AG09319 (cell line): ENCODE data around the gene SLC35F6.

Source experiments
- DNase-seq: peaks from one replicate; pipeline ENCODE4 v3.0.0-alpha.2; 2010; ENCODE audit warnings: low read depth; ENCODE audit errors: extremely low read depth
- TF ChIP-seq, protein P1 (sequence below): IDR thresholded peaks from 2 replicates; pipeline ENCODE4 v1.5.1; 2011; ENCODE audit warnings: low read depth, mild to moderate bottlenecking, inconsistent platforms, low read length, moderate library complexity

Gene SLC35F6

DNA sequence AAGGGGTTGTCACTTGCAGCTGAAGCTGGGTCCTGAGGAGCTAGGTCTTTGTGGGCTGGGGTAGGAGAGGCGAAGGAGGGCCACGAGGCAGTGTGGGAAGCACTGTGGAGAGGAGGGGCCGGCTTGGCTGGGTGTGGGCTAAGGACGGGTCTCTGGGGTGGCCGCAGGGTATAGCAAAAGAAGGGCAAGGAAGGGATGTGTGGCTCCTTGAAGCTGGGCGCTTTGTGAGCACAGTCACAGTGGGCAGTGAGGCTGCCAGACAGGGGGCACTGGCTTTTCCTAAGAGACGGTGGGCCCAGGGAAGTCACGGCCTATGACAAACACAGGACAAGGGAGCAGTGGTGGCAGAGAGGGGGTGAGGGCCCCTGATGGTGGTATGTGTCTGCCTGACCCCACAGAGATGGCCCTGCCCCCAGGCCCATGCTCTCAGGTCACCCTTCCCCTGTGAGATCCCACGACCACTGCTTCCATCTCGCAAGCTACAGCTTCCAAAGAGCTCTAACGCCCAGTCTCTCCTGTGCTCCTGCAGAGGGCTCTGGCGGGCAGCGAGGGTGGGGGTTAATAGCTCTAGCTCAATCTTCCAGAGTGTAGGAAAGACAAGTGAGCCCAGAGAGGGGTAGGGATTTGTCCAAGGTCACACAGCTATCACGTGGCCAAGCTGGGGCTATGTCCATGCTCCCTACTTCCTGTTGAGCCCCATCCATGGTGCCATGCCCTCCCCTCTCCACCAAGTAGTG is 39.1 kb upstream of the SLC35F6 start:
- TF ChIP-seq, protein P1, sequence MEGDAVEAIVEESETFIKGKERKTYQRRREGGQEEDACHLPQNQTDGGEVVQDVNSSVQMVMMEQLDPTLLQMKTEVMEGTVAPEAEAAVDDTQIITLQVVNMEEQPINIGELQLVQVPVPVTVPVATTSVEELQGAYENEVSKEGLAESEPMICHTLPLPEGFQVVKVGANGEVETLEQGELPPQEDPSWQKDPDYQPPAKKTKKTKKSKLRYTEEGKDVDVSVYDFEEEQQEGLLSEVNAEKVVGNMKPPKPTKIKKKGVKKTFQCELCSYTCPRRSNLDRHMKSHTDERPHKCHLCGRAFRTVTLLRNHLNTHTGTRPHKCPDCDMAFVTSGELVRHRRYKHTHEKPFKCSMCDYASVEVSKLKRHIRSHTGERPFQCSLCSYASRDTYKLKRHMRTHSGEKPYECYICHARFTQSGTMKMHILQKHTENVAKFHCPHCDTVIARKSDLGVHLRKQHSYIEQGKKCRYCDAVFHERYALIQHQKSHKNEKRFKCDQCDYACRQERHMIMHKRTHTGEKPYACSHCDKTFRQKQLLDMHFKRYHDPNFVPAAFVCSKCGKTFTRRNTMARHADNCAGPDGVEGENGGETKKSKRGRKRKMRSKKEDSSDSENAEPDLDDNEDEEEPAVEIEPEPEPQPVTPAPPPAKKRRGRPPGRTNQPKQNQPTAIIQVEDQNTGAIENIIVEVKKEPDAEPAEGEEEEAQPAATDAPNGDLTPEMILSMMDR, result no peak

DNA sequence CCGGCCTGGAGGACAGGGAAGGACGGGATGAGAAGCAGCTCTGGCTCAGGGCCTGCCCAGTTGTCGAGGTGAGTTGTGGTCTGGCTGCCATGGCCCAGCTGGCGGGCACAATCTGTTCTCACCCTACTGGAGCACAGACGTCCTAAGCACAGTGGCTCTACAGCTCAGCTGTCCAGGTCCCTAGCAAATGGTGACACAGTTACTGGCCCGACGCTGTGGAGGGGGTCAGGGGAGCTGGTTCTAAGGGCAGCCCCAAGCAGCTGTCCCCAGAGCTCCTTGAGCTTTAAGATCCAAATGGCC is 38.6 kb upstream of the SLC35F6 start:
- TF ChIP-seq, protein P1, result no peak
- no peak for DNase-seq

More for the DNA sequence above, 39.1 kb upstream of the SLC35F6 start:
- no peak for DNase-seq

DNA sequence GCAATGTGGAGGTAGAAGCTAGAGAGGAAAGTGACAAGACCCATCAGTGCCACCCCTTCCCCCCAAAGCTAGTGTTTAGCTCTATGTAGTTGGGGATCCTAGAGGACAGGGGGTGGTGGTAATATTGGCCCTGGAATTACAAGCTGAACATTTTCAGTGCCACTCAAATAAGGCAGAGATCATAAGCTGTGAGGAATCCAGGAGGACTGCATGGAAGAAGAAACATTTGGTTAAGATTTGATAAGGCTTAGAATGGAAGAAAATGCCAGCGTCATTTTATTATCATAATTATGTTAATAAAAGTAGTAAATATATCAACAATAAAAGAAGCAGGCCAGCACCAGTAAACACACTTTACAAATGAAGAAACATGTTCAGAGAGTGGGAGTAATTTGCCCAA is 37.9 kb upstream of the SLC35F6 start:
- TF ChIP-seq, protein P1, result no peak

DNA sequence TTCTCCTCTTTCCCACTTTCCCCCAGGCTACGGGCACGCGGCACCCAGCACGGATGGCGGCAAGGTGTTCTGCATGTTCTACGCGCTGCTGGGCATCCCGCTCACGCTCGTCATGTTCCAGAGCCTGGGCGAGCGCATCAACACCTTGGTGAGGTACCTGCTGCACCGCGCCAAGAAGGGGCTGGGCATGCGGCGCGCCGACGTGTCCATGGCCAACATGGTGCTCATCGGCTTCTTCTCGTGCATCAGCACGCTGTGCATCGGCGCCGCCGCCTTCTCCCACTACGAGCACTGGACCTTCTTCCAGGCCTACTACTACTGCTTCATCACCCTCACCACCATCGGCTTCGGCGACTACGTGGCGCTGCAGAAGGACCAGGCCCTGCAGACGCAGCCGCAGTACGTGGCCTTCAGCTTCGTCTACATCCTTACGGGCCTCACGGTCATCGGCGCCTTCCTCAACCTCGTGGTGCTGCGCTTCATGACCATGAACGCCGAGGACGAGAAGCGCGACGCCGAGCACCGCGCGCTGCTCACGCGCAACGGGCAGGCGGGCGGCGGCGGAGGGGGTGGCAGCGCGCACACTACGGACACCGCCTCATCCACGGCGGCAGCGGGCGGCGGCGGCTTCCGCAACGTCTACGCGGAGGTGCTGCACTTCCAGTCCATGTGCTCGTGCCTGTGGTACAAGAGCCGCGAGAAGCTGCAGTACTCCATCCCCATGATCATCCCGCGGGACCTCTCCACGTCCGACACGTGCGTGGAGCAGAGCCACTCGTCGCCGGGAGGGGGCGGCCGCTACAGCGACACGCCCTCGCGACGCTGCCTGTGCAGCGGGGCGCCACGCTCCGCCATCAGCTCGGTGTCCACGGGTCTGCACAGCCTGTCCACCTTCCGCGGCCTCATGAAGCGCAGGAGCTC is 36.2 kb upstream of the SLC35F6 start:
- no peak for DNase-seq
- TF ChIP-seq, protein P1, result peak; percentile 37

More for the DNA sequence above, 37.9 kb upstream of the SLC35F6 start:
- DNase-seq, result no peak

DNA sequence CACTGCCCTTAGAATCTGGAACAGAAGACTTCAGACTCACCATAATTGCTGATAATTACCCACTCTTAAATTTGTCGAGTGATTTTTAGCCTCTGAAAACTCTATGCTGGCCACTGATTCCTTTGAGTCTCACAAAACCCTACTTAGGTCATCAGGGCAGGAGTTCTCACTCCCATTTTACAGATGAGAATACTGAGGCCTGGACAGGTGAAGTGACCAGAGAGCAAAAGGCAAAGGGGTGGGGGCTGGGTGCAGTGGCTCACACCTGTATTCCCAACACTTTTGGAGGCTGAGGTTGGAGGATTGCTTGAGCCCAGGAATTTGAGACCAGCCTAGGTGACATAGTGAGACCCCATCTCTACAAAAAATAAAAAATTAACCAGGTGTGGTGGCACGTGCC is 34.8 kb upstream of the SLC35F6 start:
- TF ChIP-seq, protein P1, result no peak
- DNase-seq, result no peak

DNA sequence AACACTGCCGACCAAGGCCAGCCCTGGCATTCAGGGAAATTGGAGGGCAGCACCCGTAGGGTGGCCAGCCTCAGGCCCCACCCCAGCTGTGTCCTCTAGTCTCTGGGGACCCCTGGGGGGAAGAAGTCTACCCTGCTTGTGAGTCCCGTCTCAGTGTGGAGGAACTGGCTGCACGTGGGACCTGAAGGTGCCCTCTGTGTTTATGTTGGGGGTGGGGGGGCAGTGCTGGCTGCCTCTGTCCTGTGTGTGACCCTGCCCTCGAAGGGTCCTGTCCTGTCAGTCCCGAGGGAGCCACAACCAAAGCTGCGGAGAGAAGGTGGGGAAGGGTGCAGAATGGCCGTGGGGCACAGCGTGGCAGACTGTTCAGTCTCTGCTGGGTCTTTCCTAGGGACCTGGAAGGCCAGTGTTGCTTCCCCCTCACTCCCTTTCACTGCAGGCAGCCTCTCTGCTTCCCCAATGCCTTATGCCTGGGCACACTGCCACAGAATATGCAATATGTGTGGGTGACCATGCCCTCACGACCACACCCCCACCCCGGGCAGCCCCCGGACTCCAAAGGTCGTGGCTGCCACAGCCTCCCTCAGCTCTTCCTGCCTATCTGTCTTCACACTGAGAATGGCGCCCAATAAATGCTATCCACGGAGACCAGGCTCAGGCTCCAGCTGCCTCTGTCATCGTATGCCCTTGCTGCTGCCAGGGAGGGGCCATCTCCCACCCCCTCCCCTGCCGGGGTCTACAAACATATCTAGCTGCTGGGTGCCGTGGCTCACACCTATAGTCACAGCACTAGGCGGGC is 33.3 kb upstream of the SLC35F6 start:
- TF ChIP-seq, protein P1, result no peak
- no peak for DNase-seq
